SK-N-SH treated with all-trans-retinoic acid at 6 μM for 48 hours (cell line): ENCODE data around the gene LMF1.

Source experiments
- PPARA ChIP-seq: fragments of 250-450 bp; sonication (Bioruptor Pico); IDR thresholded peaks from 2 replicates; pipeline ENCODE4 v1.5.0; 2020; ENCODE audit warnings: mild to moderate bottlenecking, borderline replicate concordance
- ZFP3 ChIP-seq: fragments of 250-450 bp; sonication (Bioruptor Pico); IDR thresholded peaks from 2 replicates; pipeline ENCODE4 v1.5.0; 2020; ENCODE audit warnings: mild to moderate bottlenecking, moderate library complexity

GRCh38 chr16:1011316-1012082, 40.7 kb upstream of the LMF1 start:
- TF ChIP-seq PPARA (CRISPR knock-in tag): no peak
- TF ChIP-seq ZFP3 (CRISPR knock-in tag): no peak
